ENCODE measurements around the gene MEX3D.

MEX3D gene

GRCh38 chr19:1505012-1505411, 63.1 kb downstream of the MEX3D start:
- DNase-seq (ENCODE audit: low spot score), result no peak

Small RNA genes within 50 kb of the gene (small RNA-seq; reads per million reads assigned to genes)
- gene AC005943.2, result 0 reads per million in 2 experiments
- 0 reads per million in 2 experiments for gene RN7SL477P
- gene RNU6-1223P, result 0 to 0.04 reads per million in 2 experiments
